ENCODE data around the gene CCNI2. TPM values are rescaled to one million over a fixed set of nuclear protein-coding genes. Genes with fewer than 3 reads are reported as not detected.
A peak's percentile ranks its signal among the peaks of the same experiment; 100 is the strongest.

Gene CCNI2, protein sequence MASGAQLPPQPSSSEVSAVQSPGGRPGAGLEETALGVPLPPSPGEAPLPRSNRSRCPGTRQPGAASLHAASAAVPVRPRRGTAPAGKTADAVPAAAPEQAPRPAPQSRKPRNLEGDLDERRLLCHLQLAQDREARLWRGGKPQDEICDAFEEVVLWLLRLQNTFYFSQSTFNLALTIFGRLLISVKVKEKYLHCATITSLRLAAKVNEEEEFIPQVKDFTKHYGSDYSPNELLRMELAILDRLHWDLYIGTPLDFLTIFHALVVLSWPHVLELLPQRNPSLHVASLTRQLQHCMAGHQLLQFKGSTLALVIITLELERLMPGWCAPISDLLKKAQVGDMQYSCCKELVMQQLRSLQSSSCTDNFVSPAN
- total RNA-seq, result not detected

DNA sequence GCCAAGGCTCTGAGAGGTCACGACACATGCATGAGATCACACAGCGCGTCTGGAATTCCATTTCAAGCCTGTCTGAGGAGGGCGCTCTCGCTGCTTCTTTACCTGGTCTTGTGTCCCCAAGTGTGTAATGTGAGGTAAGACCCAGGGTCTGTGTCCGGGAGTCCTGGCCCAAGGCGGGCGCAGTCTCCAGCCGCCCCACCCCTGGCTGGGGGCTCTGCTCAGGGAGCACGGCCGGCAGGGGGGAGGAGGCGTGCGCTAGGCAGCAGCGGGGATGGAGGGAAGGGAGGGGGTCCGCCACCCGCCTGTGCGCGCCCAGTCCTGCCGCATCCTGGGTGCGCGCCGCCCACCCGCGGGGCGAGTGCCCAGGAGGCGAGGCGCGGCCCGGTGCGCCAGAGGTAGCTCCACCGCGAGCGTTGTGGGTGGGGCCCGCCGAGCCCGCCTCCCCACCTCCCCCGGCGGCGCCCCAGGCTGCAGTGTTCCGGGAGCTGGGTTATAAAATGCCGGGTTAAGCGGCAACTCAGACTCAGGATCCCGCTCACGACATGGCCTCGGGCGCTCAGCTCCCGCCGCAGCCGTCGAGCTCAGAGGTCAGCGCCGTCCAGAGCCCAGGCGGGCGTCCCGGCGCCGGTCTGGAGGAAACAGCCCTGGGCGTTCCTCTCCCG lies at the start of gene CCNI2:
TSS of gene CCNI2 (plus strand) at position 473 of the 662 bp plus-strand sequence. CDS start at position 543, 70 bp downstream.
- Histone ChIP-seq H3K36me3 (no peaks in the 10 kb centered on the region), H3K27me3 (peaks cover 15 to 26% of the 10 kb centered on the region in 2 donors), H3K27ac (no peak within 1 kb of the TSS), H3K4me3 (peak within 1 kb of the TSS in 1 of 2 donors; percentile 25), H3K4me1 (no peaks in the 10 kb centered on the region), H3K9me3 (no peaks in the 10 kb centered on the region)
- intact Hi-C loops (cut with DNase I; ENCODE audit: low total_unique reads), result no loop called here
- DNase-seq, result no peak
- TF ChIP-seq, protein P1, sequence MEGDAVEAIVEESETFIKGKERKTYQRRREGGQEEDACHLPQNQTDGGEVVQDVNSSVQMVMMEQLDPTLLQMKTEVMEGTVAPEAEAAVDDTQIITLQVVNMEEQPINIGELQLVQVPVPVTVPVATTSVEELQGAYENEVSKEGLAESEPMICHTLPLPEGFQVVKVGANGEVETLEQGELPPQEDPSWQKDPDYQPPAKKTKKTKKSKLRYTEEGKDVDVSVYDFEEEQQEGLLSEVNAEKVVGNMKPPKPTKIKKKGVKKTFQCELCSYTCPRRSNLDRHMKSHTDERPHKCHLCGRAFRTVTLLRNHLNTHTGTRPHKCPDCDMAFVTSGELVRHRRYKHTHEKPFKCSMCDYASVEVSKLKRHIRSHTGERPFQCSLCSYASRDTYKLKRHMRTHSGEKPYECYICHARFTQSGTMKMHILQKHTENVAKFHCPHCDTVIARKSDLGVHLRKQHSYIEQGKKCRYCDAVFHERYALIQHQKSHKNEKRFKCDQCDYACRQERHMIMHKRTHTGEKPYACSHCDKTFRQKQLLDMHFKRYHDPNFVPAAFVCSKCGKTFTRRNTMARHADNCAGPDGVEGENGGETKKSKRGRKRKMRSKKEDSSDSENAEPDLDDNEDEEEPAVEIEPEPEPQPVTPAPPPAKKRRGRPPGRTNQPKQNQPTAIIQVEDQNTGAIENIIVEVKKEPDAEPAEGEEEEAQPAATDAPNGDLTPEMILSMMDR (IDR thresholded peaks at IDR 0.05), result no peak
- no peak for TF ChIP-seq POLR2A (IDR thresholded peaks at IDR 0.05)

DNA sequence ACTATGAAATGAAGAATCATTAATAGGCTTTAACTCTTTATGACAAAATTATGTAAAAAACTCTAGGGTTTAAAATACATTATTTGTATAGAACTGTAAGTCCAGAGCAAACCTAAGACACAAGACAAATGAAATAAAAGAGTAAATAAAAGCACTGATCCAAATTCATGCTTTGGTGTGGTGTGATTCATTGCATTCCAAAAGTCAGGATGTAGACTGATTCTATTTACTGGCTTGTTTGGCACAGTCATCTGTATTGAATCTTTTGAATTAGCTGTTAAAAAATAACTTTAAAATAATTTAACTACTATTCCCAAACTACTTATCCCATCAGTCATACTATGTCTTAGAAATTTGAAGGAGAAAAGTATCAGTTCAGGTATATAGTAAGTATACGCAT lies 42.4 kb upstream of the CCNI2 start:
- TF ChIP-seq, protein P1 (IDR thresholded peaks at IDR 0.05), result no peak
- TF ChIP-seq POLR2A (IDR thresholded peaks at IDR 0.05), result no peak
- Histone ChIP-seq H3K27me3 (no peaks in the 10 kb centered on the region), H3K4me3 (no peak overlapping the region), H3K4me1 (no peaks in the 10 kb centered on the region), H3K9me3 (no peaks in the 10 kb centered on the region), H3K36me3 (no peaks in the 10 kb centered on the region), H3K27ac (no peak overlapping the region)
- intact Hi-C loops (cut with DNase I; ENCODE audit: low total_unique reads), result no loop called here
- DNase-seq, result no peak

GRCh38 chr5:132708645-132709044 lies 38.6 kb upstream of the CCNI2 start:
- no peak for TF ChIP-seq POLR2A (IDR thresholded peaks at IDR 0.05)
- TF ChIP-seq, protein P1 (IDR thresholded peaks at IDR 0.05), result no peak
- no peak overlapping the region for H3K27ac ChIP-seq
- H3K4me3 ChIP-seq, result no peak overlapping the region
- no peaks in the 10 kb centered on the region for H3K9me3 ChIP-seq
- no peaks in the 10 kb centered on the region for H3K36me3 ChIP-seq
- H3K4me1 ChIP-seq, result no peaks in the 10 kb centered on the region
- no peak for DNase-seq
- no peaks in the 10 kb centered on the region for H3K27me3 ChIP-seq
- intact Hi-C loops (cut with DNase I; ENCODE audit: low total_unique reads), result no loop called here

- TF ChIP-seq POLR2A (IDR thresholded peaks at IDR 0.05), result no peak
- TF ChIP-seq, protein P1 (IDR thresholded peaks at IDR 0.05), result peak; percentile 20 to 44 (median 41)
- DNase-seq, result no peak
- H3K4me1 ChIP-seq, result no peaks in the 10 kb centered on the region
- intact Hi-C loops (cut with DNase I; ENCODE audit: low total_unique reads), result no loop called here
- no peak overlapping the region for H3K27ac ChIP-seq
- no peaks in the 10 kb centered on the region for H3K36me3 ChIP-seq
- no peaks in the 10 kb centered on the region for H3K27me3 ChIP-seq
- H3K9me3 ChIP-seq, result no peaks in the 10 kb centered on the region
- no peak overlapping the region for H3K4me3 ChIP-seq
These were observed 32.5 kb upstream of the CCNI2 start for GRCh38 chr5:132714456-132715307.

Measured in uterus (tissue), 4 donors.